ENCODE measurements around the gene TAF11L8.
"Not testable (repeated sequence)": the region's sequence is repeated elsewhere in the genome, so short reads cannot be mapped to it uniquely, and the experiment has no call there.

The TAF11L8 gene

GRCh38 chr5:17590860-17591259 is at the start of gene TAF11L8:
Gene TAF11L8, minus strand, starts transcription at chr5:17590960.
- not testable (repeated sequence) for DNase-seq; H3K36me3 Mint-ChIP-seq (ENCODE audit: low read depth); H3K4me3 Mint-ChIP-seq; H3K4me1 Mint-ChIP-seq; H3K9me3 Mint-ChIP-seq; H3K27me3 Mint-ChIP-seq (ENCODE audit: low read depth, poor library complexity); H3K27ac Mint-ChIP-seq

DNA sequence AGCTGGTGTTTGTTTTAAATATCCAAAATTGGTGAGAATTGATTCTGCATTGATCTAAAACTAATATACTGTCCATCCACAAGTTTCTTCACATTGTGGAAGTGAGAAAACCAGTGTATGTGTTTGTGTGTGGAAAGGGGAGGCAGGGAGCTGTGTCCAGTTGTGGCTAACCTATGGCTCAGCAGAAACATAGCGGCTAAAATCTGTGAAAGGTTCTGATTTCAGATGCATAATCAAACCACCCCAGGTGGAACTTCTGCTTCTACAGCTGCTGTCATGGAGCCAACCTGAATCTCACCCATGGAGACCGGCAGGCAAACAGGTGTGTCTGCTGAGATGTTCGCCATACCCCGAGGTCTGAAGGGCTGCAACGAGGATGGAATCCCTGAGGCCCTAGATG is 43.4 kb upstream of the TAF11L8 start, which contains the start of gene TAF11L14:
TSS of gene TAF11L14 (plus strand) at position 301 of the 400 bp plus-strand sequence.
- H3K36me3 Mint-ChIP-seq (ENCODE audit: low read depth) = no peaks in the 10 kb centered on the region
- H3K9me3 Mint-ChIP-seq = no peaks in the 10 kb centered on the region
- H3K4me1 Mint-ChIP-seq = no peaks in the 10 kb centered on the region
- no peak for DNase-seq
- no peaks in the 10 kb centered on the region for H3K27me3 Mint-ChIP-seq (ENCODE audit: low read depth, poor library complexity)
- no peak within 1 kb of the TSS for H3K27ac Mint-ChIP-seq
- TF ChIP-seq, protein P1, sequence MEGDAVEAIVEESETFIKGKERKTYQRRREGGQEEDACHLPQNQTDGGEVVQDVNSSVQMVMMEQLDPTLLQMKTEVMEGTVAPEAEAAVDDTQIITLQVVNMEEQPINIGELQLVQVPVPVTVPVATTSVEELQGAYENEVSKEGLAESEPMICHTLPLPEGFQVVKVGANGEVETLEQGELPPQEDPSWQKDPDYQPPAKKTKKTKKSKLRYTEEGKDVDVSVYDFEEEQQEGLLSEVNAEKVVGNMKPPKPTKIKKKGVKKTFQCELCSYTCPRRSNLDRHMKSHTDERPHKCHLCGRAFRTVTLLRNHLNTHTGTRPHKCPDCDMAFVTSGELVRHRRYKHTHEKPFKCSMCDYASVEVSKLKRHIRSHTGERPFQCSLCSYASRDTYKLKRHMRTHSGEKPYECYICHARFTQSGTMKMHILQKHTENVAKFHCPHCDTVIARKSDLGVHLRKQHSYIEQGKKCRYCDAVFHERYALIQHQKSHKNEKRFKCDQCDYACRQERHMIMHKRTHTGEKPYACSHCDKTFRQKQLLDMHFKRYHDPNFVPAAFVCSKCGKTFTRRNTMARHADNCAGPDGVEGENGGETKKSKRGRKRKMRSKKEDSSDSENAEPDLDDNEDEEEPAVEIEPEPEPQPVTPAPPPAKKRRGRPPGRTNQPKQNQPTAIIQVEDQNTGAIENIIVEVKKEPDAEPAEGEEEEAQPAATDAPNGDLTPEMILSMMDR (IDR thresholded peaks at IDR 0.05) = no peak
- no peak within 1 kb of the TSS for H3K4me3 Mint-ChIP-seq

DNA sequence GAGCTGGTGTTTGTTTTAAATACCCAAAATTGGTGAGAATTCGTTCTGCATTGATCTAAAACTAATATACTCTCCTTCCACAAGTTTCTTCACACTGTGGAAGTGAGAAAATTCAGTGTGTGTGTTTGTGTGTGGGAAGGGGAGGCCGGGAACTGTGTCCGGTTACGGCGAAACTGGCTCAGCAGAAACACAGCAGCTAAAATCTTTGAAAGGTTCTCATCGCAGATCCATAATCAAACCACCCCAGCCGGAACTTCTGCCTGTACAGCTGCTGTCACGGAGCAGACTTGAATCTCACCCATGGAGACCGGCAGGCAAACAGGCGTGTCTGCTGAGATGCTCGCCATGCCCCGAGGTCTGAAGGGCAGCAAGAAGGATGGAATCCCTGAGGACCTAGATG is 41.0 kb upstream of the TAF11L8 start, which contains the start of gene TAF11L13:
TSS of gene TAF11L13 (plus strand) at position 301 of the 400 bp plus-strand sequence.
- H3K27ac Mint-ChIP-seq; DNase-seq; H3K36me3 Mint-ChIP-seq (ENCODE audit: low read depth); H3K27me3 Mint-ChIP-seq (ENCODE audit: low read depth, poor library complexity); H3K9me3 Mint-ChIP-seq; H3K4me3 Mint-ChIP-seq; H3K4me1 Mint-ChIP-seq: not testable (repeated sequence)

DNA sequence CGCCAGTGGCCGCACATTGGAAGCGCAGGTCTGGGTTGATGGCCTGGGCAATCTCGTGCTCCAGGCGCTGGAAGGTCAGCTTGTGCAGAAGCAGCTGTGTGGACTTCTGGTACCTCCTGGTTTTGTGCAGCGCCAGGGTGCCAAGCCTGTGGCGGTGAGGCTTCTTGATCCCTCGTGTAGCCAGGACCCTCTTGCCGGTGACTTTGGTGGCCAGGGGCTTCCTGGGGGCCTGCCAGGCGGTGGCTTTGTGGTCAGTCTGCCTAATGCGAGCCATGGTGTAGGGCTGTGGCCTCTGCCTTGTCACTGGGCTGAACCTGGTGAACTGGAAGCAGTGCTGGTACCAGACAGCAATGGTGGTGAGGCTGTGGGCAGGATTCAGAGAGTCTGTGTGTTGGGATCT is 34.9 kb upstream of the TAF11L8 start:
- H3K27me3 Mint-ChIP-seq (ENCODE audit: low read depth, poor library complexity) = no peaks in the 10 kb centered on the region
- no peak overlapping the region for H3K27ac Mint-ChIP-seq
- H3K9me3 Mint-ChIP-seq = no peaks in the 10 kb centered on the region
- H3K4me3 Mint-ChIP-seq = no peak overlapping the region
- no peak for DNase-seq
- TF ChIP-seq, protein P1 (IDR thresholded peaks at IDR 0.05) = no peak
- no peaks in the 10 kb centered on the region for H3K4me1 Mint-ChIP-seq
- H3K36me3 Mint-ChIP-seq (ENCODE audit: low read depth) = no peaks in the 10 kb centered on the region

GRCh38 chr5:17620627-17621026 is 29.9 kb upstream of the TAF11L8 start:
- H3K4me1 Mint-ChIP-seq = no peaks in the 10 kb centered on the region
- no peaks in the 10 kb centered on the region for H3K9me3 Mint-ChIP-seq
- no peaks in the 10 kb centered on the region for H3K27me3 Mint-ChIP-seq (ENCODE audit: low read depth, poor library complexity)
- no peak overlapping the region for H3K27ac Mint-ChIP-seq
- H3K36me3 Mint-ChIP-seq (ENCODE audit: low read depth) = no peaks in the 10 kb centered on the region
- no peak for DNase-seq
- TF ChIP-seq, protein P1 (IDR thresholded peaks at IDR 0.05) = no peak
- no peak overlapping the region for H3K4me3 Mint-ChIP-seq

GRCh38 chr5:17619354-17619753 is 28.6 kb upstream of the TAF11L8 start:
- Mint-ChIP-seq H3K27me3 (ENCODE audit: low read depth, poor library complexity) (peaks cover 3% of the 10 kb centered on the region), H3K9me3 (no peaks in the 10 kb centered on the region), H3K4me3 (no peak overlapping the region), H3K27ac (no peak overlapping the region), H3K4me1 (no peaks in the 10 kb centered on the region), H3K36me3 (ENCODE audit: low read depth) (no peaks in the 10 kb centered on the region)
- DNase-seq = no peak
- TF ChIP-seq, protein P1 (IDR thresholded peaks at IDR 0.05) = no peak

GRCh38 chr5:17614872-17615605 is 24.3 kb upstream of the TAF11L8 start:
- no peak overlapping the region for H3K27ac Mint-ChIP-seq
- TF ChIP-seq, protein P1 (IDR thresholded peaks at IDR 0.05) = no peak

GRCh38 chr5:17610092-17610491 is 19.3 kb upstream of the TAF11L8 start, which contains the start of gene TAF11L12:
Gene TAF11L12, plus strand, starts transcription at chr5:17610392.
- not testable (repeated sequence) for DNase-seq; H3K9me3 Mint-ChIP-seq; H3K4me1 Mint-ChIP-seq; H3K27me3 Mint-ChIP-seq (ENCODE audit: low read depth, poor library complexity); H3K4me3 Mint-ChIP-seq; H3K36me3 Mint-ChIP-seq (ENCODE audit: low read depth)
- H3K27ac Mint-ChIP-seq = peak within 1 kb of the TSS; percentile 30

More at GRCh38 chr5:17614872-17615605, 24.3 kb upstream of the TAF11L8 start:
- DNase-seq = no peak
- no peaks in the 10 kb centered on the region for H3K9me3 Mint-ChIP-seq
- H3K4me1 Mint-ChIP-seq = no peaks in the 10 kb centered on the region
- H3K27me3 Mint-ChIP-seq (ENCODE audit: low read depth, poor library complexity) = peaks cover 3% of the 10 kb centered on the region
- no peak overlapping the region for H3K4me3 Mint-ChIP-seq
- H3K36me3 Mint-ChIP-seq (ENCODE audit: low read depth) = no peaks in the 10 kb centered on the region

- DNase-seq; H3K36me3 Mint-ChIP-seq (ENCODE audit: low read depth); H3K27ac Mint-ChIP-seq; H3K4me1 Mint-ChIP-seq; H3K9me3 Mint-ChIP-seq; H3K27me3 Mint-ChIP-seq (ENCODE audit: low read depth, poor library complexity); H3K4me3 Mint-ChIP-seq: not testable (repeated sequence)
These were observed 16.7 kb upstream of the TAF11L8 start for GRCh38 chr5:17607461-17607860.
